HL-60/S4 treated with phorbol 12-myristate 13-acetate at 8.2 ng/mL for 4 days and 3 days (cell line): ENCODE data around the gene MON2.
"Not testable (repeated sequence)": the region's sequence is repeated elsewhere in the genome, so short reads cannot be mapped to it uniquely, and the experiment has no call there.

Source experiments
- in situ Hi-C: fragments of 300-500 bp; cut with MboI; formaldehyde crosslinking; loops from 2 replicates; pipeline ENCODE4 v1.15.0; 2022; ENCODE audit warnings: low sequenced_read_pairs

MON2 gene

GRCh38 chr12:62466594-62467491 is at the start of gene MON2:
TSS of gene MON2 (plus strand) at chr12:62466826. CDS start at chr12:62467208, 382 bp downstream.
- in situ Hi-C loops: no loop called here

GRCh38 chr12:62426089-62426488 is 40.5 kb upstream of the MON2 start:
- in situ Hi-C loops: loop anchor here (25.0 kb wide), 1 partner anchor 361 kb away; no protein-coding TSS in a partner anchor

GRCh38 chr12:62429457-62429856 is 37.2 kb upstream of the MON2 start:
- in situ Hi-C loops: loop anchor here (25.0 kb wide), 1 partner anchor 358 kb away; no protein-coding TSS in a partner anchor

GRCh38 chr12:62434494-62435302 is 31.9 kb upstream of the MON2 start:
- in situ Hi-C loops: loop anchor here (25.0 kb wide), 1 partner anchor 353 kb away; no protein-coding TSS in a partner anchor

DNA sequence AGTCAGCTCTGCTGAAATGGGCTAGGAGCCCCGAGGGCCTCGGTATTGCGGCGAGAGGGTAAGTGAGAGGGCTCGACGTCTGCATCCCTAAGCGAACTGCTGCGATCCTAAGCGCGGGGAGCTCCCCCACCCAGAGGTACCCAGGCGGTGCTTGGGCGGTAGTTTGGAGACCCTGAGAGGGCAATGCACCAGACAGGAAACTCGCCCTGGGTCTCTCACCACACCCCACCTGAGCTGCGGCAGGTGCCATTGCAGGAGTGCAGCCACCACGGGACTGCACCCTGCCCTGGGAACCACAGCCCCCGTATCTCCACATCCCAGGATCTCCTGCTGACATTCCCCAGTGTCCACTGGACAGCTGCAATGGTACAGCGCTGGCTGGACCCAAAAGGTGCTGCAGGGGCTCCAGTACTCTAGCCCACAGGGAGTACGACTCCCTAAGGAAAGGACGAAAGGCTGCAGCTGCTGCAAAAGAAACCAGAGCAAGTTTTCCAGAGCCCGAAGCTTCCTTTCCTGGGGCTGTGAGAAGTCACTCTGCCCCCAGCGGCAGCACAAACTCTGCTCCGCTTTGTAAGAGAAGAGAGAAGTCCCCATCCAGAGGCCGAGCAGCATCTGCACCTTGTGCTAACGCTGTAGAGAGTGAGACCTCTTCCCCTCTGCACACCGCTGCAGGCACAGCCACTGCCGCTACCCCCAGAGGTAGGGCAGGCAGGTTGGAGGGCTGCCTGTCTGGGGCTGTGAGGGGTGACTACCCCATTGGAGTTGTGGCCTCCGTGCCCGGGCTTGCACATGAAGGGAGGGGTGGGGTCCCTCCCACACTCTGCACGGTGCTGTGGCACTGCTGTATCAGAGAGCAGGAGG is 31.1 kb upstream of the MON2 start:
- in situ Hi-C loops: loop anchor here (25.0 kb wide), 1 partner anchor 352 kb away; no protein-coding TSS in a partner anchor

GRCh38 chr12:62436164-62436503 is 30.5 kb upstream of the MON2 start:
- in situ Hi-C loops: loop anchor here (25.0 kb wide), 1 partner anchor 351 kb away; no protein-coding TSS in a partner anchor

GRCh38 chr12:62438098-62438692 is 28.4 kb upstream of the MON2 start:
- in situ Hi-C loops: loop anchor here (25.0 kb wide), 1 partner anchor 349 kb away; no protein-coding TSS in a partner anchor

- in situ Hi-C loops: loop anchor here (25.0 kb wide), 1 partner anchor 340 kb away; no protein-coding TSS in a partner anchor
Observed at GRCh38 chr12:62446754-62447452, 19.7 kb upstream of the MON2 start.

GRCh38 chr12:62448436-62448835 is 18.2 kb upstream of the MON2 start:
- in situ Hi-C loops: loop anchor here (25.0 kb wide), 1 partner anchor 339 kb away; no protein-coding TSS in a partner anchor

DNA sequence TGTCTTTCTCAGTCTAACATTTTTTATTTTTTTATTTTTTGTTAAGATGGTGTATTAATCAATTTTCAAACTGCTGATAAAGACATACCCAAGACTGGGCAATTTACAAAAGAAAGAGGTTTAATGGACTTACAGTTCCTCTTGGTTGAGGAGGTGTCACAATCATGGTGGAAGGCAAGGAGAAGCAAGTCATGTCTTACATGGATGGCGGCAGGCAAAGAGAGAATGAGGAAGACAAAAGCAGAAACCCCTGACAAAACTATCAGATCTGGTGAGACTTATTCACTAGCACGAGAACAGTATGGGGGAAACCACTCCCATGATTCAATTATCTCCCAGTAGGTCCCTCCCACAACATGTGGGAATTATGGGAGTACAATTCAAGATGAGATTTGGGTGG is 11.2 kb upstream of the MON2 start:
- in situ Hi-C loops: not testable (repeated sequence)

GRCh38 chr12:62458626-62459025 is 8.0 kb upstream of the MON2 start:
- in situ Hi-C loops: no loop called here

DNA sequence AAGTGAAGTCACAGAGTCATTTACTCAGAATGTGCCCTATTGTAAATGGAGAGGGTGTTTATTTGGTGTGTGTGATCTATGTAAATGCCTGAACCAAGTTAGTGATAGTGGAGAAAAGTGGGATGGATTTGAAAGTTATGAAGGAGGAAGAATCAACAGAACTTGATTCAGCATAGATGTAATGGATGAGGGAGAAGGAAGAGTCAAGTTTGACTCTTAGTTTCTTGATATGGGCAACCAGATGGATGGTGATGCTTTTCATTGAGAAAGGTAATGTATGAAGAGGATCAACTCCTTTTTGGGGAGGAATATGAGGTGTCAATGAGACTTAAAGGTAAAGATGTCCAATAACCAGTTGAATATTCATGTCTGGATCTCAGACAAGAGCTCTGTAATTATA is 6.7 kb upstream of the MON2 start:
- in situ Hi-C loops: no loop called here

DNA sequence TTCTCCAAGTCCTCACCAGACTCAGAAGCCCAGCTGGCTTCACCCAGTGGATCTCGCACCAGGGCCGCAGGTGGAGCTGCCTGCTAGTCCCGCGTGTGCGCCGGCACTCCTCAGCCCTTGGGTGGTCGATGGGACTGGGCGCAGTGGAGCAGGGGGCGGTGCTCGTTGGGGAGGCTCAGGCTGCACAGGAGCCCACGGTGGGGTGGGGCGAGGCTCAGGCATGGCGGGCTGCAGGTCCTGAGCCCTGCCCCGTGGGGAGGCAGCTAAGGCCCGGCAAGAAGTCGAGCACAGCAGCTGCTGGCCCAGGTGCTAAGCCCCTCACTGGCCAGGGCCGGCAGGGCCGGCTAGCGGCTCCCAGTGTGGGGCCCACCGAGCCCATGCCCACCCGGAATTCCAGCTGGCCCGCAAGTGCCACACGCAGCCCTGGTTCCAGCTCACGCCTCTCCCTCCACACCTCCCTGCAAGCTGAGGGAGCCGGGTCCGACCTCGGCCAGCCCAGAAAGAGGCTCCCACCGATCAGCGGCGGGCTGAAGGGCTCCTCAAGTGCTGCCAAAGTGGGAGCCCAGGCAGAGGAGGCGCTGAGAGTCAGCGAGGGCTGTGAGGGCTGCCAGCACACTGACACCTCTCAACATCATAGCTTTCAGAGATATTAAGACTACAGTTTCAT is 5.3 kb upstream of the MON2 start:
- in situ Hi-C loops: not testable (repeated sequence)

DNA sequence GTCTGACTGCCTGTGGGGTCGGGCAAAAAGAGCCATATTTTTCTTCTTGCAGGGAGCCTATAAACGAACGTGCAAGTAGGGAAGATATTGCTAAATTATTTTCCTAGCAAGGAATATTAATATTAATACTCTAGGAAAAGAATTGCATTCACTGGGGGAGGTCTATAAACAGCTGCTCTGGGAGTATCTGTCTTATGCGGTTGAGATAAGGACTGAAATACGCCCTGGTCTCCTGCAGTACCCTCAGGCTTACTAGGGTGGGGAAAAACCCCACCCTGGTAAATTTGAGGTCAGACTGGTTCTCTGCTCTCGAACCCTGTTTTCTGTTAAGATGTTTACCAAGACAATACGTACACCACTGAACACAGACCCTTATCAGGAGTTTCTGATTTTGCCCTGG is 3.4 kb upstream of the MON2 start:
- in situ Hi-C loops: not testable (repeated sequence)

GRCh38 chr12:62466018-62466593 is 520 bp upstream of the MON2 start:
- in situ Hi-C loops: no loop called here

GRCh38 chr12:62468397-62468796 is 1.8 kb downstream of the MON2 start:
- in situ Hi-C loops: no loop called here

DNA sequence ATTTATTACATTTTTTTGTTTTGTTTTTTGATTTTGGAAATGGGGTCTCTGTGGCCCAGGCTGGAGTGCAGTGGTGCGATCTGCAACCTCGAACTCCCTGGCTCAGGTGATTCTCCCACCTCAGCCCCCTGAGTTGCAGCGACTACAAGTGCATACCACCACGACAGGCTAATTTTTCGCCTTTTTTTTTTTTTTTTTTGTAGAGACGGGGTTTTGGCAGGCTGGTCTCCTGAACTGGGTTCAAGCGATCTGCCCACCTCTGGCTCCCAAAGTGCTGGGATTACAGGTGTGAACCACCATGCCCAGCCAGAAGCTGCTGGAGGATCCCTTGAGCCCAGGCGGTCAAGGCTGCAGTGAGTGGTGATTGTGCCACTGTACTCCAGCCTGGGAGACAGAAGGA is 2.3 kb downstream of the MON2 start:
- in situ Hi-C loops: no loop called here

DNA sequence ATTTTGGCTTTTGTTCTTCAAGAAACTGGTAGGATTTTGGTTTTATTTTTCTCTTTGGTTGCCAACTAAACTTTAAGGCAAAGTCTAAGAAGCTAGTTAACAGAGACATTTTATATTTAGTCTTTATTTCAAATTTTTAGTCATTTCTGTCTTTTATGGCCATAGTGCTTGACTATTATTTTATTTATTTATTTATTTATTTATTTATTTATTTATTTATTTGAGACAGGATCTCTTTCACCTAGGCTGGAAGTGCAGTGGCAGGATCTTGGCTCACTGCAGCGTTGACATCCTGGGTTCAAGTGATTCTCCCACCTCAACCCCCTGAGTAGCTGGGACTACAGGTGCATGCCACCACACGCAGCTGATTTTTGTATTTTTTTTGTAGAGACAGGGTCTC is 3.1 kb downstream of the MON2 start:
- in situ Hi-C loops: no loop called here

DNA sequence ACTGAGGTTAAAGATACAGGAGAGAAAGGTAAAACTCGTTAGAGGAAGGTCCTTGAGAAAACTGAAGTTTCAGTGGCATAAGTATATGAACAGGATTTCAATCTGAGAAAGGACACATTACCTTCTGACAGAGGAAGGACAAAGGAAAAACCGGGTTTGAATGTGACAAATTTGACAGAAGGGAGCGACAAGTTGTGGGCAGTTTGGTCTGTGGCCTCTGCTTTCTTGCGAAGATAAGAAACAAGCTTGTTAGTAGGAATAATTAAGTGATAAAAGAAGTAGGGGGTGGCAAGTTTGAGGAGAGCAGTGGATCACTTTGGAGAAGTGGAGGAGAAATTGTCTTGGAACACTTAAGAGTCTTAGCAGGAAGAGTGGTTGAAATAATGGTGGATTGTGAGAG is 5.1 kb downstream of the MON2 start:
- in situ Hi-C loops: no loop called here
